ENCODE measurements around the gene ACTR5.
"Not testable (repeated sequence)": the region's sequence is repeated elsewhere in the genome, so short reads cannot be mapped to it uniquely, and the experiment has no call there.

The ACTR5 gene

DNA sequence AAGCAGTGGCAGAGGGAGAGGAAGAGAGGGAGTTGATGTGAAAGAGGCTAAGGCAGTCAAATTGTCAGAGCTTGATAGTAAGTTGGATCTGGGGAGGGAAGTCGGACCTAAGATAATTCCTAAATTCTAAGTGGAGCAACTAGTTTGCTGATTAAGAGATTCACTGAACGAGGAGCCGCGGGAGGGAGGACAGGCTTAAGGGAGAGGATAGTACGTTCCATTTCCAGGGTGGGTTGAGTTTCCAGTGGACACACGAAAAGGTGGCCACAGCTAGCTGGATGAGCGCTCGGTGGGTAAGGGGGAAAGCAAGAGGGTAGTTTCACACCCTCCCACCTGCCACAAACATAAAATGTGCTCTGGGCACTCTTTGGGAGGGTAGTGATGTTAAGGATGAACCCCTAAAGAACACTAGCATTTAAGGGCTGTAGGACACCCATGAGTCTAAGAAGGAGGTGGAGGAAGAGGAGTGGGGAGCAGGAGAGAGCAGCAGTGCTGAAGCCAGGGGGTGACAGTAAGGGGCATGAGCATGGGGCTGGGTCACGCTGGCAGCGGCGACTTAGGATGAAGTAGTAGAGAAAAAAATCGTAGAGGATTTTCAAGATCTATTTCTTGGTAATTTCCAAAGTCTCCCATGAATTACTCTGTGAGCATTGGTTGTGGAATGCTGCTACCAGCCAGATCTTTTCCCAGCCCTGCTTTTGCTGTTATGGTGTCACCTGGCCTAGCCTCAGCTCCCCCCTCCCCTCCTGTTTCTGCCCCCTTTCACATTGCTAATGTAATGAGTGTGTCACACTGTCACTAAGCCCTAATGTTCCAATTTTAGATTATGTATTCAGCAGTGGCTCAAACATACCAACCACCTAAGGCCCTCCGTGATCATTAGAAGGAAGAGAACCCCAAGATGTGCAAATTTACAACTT lies 21.4 kb downstream of the ACTR5 start:
- DNase-seq: no peak

GRCh38 chr20:38770546-38770945 lies 22.3 kb downstream of the ACTR5 start:
- no peak for DNase-seq

DNA sequence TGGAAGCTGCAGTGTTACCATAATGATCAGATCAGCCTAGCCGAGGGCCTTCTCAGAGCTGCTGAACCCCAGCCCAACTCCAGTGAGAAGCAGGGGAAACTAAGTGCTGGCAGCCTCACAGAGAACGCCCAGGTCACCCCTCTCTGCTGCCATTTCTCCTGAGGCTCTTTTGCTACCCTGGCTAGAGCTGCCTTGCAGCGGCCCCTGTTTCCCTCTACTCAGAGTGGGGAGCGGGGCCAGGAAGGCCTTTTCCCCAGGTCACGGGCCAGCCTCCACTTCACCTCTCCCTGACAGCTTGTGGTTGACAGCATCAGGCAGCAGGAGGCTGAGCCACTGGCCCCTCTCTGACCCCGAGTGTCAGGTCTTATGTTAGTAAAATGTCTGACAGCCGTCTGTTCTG lies 22.7 kb downstream of the ACTR5 start:
- no peak for DNase-seq

GRCh38 chr20:38771621-38772020 lies 23.4 kb downstream of the ACTR5 start:
- DNase-seq: no peak

DNA sequence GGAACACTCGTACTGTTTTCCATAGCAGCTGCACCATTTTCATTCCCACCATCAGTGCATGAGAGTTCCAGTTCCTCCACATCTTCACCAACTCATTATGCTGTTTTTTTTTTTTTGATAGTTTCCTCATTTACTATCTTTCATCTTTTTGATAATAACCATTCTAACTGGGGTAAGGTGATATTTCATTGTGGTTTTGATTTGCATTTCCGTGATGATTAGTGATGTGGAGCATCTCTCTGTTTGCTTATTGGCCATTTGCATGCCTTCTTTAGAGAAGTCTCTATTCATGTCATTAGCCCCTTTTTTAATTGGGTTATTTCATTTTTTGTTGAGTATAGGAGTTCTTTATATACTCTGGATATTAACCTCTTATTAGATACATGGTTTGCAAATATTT lies 25.9 kb downstream of the ACTR5 start:
- DNase-seq: no peak

- no peak for DNase-seq
Measured at GRCh38 chr20:38776363-38776762, 28.1 kb downstream of the ACTR5 start.

GRCh38 chr20:38779247-38780097 lies 31.2 kb downstream of the ACTR5 start:
- no peak for DNase-seq

GRCh38 chr20:38782275-38782674 lies 34.0 kb downstream of the ACTR5 start:
- DNase-seq: no peak

GRCh38 chr20:38787870-38788269 lies 39.6 kb downstream of the ACTR5 start:
- DNase-seq: no peak

DNA sequence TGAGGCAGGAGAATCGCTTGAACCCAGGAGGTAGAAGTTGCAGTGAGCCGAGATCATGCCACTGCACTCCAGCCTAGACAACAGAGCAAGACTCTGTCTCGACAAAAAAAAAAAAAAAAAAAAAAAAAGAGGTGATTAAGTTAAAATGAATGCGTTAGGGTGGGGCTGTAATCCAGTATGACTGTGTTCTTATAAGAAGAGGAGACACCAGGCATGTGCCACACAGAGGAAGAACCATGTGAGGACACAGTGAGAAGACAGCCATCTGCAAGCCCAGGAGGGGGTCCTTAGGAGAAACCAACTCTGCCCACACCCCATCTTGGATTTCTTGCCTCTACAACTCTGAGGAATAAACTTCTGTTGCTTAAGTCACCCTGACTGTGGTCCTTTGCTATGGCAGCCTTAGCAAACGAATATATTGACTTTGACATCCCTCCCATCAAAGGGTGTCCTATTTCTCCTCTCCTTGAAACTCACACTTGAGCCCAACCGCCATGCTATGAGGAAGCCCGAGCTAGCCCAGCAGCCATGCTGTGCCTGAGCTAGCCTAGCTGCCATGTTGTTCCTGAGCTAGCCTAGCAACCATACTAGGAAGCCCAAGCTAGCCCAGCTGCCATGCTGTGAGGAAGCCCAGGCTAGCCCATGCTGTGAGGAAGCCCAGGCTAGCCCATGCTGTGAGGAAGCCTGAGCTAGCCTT lies 41.4 kb downstream of the ACTR5 start:
- DNase-seq: no peak

DNA sequence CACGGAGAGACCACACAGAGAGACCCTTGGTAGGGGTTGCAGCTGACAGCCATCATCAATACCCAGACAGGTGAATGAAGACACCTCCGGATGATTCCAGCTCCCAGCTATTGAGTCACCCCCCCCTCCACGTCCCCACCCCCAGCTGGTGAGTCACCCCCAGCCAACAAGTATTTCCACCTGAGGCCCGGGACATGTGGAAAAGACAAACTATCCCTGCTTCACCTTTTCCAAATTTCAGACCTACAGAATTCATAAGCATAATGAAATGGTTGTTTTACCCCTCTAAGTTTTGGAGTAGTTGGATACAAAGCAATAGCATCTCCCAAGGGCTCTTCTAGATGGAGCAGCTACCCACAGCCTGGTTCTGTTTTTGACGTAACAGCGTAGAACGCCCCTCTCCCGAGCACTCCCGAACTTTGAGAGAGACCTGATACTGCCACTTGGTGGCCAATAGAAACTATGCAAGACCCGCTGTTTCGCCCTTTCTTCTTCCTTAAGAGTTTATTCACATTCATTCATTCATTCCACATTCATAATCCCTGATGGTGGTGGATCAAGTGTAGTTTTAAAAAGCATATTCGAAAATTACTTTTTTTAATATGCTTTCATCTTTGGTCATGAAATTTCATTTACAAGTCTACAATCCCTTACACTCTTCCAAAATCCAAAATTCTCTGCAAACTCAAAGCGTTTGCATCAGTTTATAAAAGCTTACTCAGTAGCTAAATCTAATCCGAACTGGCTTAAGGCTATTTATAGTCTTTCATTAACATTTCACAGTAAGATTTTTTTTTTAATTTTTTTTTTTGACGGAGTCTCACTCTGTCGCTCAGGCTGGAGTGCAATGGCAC lies 42.2 kb downstream of the ACTR5 start:
- DNase-seq: peak in 3 of 6 experiments; percentile 11 to 65 (median 43)

DNA sequence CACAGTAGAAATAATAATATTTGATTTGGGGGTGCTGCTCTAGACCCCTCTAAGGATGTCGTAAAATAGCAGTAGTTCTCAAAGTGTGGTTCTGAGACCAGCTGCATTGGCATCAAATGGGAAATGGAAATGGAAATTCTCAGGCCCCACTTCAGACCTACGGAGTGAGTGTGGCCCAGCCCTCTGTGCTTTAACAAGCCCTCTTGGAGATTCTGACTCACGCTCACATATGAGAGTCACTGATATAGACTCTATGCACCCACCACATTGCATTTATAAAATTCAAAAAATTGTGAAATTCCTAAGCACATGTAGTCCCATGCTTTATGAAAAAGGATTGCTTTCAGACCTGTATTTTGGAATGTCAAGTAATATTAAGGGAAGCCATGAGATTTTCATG lies 43.0 kb downstream of the ACTR5 start:
- no peak for DNase-seq

DNA sequence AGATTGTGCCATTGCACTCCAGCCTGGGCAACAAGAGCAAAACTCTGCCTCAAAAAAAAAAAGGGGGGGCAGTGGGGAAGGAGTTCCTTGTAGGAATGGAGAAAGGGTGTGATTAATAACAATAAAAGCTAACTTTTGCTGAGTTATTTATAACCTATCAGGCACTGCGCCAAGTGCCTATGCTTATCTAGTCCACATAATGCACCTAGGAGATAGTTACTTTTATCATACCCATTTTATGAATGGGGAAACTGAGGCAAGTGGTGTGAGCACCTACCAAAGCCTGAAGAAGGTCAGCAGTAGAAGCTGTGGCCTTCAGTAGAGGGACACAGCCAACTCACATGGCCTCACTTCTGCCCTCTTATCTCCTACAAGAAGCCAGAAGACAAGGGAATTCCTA lies 43.7 kb downstream of the ACTR5 start:
- no peak for DNase-seq

DNA sequence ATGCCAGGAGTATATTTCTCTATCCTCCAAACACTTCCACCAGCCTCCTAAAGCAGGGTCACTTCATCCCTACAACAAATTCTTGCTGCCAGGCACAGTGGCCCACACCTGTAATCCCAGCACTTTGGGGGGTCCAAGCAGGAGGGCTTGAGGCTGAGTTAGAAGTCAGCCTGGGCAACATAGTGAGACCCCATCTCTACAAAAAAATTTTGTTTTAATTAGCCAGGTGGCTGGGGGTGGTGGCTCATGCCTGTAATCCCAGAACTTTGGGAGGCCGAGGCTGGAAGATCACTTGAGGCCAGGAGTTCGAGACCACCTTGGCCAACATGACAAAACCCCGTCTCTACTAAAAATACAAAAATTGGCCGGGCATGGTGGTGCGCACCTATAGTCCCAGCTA lies 45.8 kb downstream of the ACTR5 start:
- DNase-seq: not testable (repeated sequence)

DNA sequence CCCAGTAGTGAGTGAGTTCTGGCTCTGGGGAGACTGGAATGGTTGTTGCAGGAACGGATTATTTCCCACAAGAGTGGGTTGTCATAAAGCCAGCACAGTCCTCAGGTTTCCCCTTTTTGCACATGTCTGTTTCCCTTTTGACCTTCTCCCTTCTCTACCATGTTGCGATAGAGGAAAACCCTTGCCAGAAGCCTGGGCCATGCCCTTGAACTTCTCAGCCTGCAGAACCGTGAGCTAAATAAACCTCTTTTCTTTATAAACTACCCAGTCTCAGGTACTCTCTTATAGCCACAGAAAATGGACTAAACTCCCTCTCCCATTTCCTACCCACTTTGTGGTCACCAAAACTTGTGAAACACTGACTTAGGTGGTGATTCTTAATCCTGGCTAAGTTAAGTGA lies 50.0 kb downstream of the ACTR5 start:
- no peak for DNase-seq

DNA sequence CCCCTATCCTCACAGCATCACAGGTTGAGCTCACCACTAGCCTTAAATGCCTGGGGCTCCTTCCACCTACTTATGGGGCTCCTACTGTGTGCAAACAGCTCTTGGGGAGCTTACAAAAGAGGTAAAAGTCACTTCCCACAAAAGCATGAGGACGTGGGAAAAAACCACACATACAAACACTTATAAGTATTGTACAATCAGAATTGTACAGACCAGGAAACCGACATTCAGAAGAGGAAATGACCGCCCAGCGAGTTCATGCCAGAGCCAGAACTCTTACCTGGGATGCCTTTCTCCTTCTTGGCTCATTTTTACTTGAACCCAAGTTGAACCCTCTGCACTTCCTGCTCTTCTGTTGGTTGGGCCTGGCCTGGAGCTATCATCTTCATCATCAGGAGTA lies 50.9 kb downstream of the ACTR5 start:
- no peak for DNase-seq

DNA sequence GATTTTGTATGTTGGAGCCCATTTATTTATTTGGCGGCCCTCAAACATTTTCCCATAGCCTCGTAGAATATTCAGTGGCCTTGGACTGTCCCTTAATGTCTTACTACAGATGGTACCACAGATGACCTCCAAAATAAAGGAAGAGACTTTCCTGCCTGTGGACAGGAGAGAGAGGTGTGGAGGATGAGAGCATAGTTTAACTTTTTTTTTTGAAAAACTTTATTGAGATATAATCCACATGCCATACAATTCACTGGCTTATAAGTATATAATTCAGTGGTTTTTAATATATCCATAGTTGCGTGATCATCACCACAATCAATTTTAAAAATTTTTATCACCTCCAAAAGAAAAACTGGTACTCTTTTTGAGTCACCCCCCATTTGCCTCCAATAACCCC lies 52.6 kb downstream of the ACTR5 start:
- no peak for DNase-seq

GRCh38 chr20:38804221-38804620 lies 56.0 kb downstream of the ACTR5 start:
- DNase-seq: no peak

- peak; percentile 56 to 92 (median 80) for DNase-seq
Measured at GRCh38 chr20:38804682-38805501, 56.6 kb downstream of the ACTR5 start.

- DNase-seq: peak; percentile 44 to 86 (median 67)
Measured at GRCh38 chr20:38805502-38805957, 57.3 kb downstream of the ACTR5 start, which contains the start of gene PPP1R16B. Gene PPP1R16B (plus strand): TSS chr20:38805697. CDS start chr20:38835926, 30,229 bp downstream.
